IPS-18a (cell line): Measurements from ENCODE around the gene EML4.

Source experiments
- H3K27ac ChIP-seq: one replicate; pipeline ENCODE4 v1.5.1; 2013; ENCODE audit warnings: low read length
- H3K27me3 ChIP-seq: one replicate; pipeline ENCODE4 v1.6.1; 2013; ENCODE audit warnings: mild to moderate bottlenecking, low read length; ENCODE audit not compliant: control insufficient read depth, insufficient read depth
- H3K36me3 ChIP-seq: one replicate; pipeline ENCODE4 v1.6.1; 2013; ENCODE audit warnings: low read depth, low read length; ENCODE audit not compliant: control insufficient read depth
- H3K4me1 ChIP-seq: one replicate; pipeline ENCODE4 v1.6.1; 2013; ENCODE audit warnings: low read depth, low read length; ENCODE audit not compliant: control insufficient read depth
- H3K4me3 ChIP-seq: one replicate; pipeline ENCODE4 v1.5.1; 2013; ENCODE audit warnings: low read length
- H3K9ac ChIP-seq: one replicate; pipeline ENCODE4 v1.6.1; 2013; ENCODE audit warnings: mild to moderate bottlenecking, low read length, moderate library complexity
- H3K9me3 ChIP-seq: one replicate; pipeline ENCODE4 v1.6.1; 2013; ENCODE audit warnings: low read depth, low read length; ENCODE audit not compliant: control insufficient read depth

Gene EML4

GRCh38 chr2:42192652-42193566 lies 23.8 kb downstream of the EML4 start:
- H3K4me3 ChIP-seq, result no peak overlapping the region
- H3K9me3 ChIP-seq, result no peaks in the 10 kb centered on the region
- no peak overlapping the region for H3K27ac ChIP-seq
- no peaks in the 10 kb centered on the region for H3K36me3 ChIP-seq
- H3K9ac ChIP-seq, result no peak overlapping the region
- peaks cover 5% of the 10 kb centered on the region for H3K4me1 ChIP-seq
- H3K27me3 ChIP-seq, result no peaks in the 10 kb centered on the region

GRCh38 chr2:42193722-42194187 lies 24.6 kb downstream of the EML4 start:
- Histone ChIP-seq H3K9ac (no peak overlapping the region), H3K36me3 (no peaks in the 10 kb centered on the region), H3K4me1 (peaks cover 5% of the 10 kb centered on the region), H3K27ac (no peak overlapping the region), H3K4me3 (no peak overlapping the region), H3K27me3 (no peaks in the 10 kb centered on the region), H3K9me3 (no peaks in the 10 kb centered on the region)

- Histone ChIP-seq H3K9me3 (no peaks in the 10 kb centered on the region), H3K9ac (no peak overlapping the region), H3K4me1 (peaks cover 5% of the 10 kb centered on the region), H3K4me3 (no peak overlapping the region), H3K27me3 (no peaks in the 10 kb centered on the region), H3K36me3 (no peaks in the 10 kb centered on the region), H3K27ac (no peak overlapping the region)
Measured at GRCh38 chr2:42194428-42194827, 25.3 kb downstream of the EML4 start.

DNA sequence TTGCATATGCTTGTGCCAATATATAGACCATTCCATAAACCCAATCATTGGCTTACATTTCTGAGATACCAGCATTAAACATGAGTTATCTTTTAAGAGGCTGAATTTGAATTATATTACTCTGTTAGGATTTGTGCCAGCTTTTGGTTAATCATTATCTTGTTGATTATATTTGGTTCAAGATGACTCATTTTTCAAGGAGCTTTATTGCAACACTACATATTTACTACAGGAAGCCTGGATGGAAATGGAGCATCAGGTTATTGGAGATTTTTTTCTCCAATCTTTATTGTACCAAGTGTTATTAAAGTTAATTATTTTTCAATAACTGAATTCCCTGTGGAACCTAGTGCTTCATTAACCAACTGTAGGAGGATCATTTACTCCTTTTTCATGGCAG lies 26.4 kb downstream of the EML4 start:
- H3K27ac ChIP-seq, result no peak overlapping the region
- H3K36me3 ChIP-seq, result no peaks in the 10 kb centered on the region
- H3K4me3 ChIP-seq, result no peak overlapping the region
- no peaks in the 10 kb centered on the region for H3K27me3 ChIP-seq
- H3K4me1 ChIP-seq, result peaks cover 5% of the 10 kb centered on the region
- no peaks in the 10 kb centered on the region for H3K9me3 ChIP-seq
- H3K9ac ChIP-seq, result no peak overlapping the region

GRCh38 chr2:42196070-42196402 lies 26.9 kb downstream of the EML4 start:
- H3K4me1 ChIP-seq, result peaks cover 5% of the 10 kb centered on the region
- no peaks in the 10 kb centered on the region for H3K36me3 ChIP-seq
- H3K9ac ChIP-seq, result no peak overlapping the region
- H3K4me3 ChIP-seq, result no peak overlapping the region
- H3K9me3 ChIP-seq, result no peaks in the 10 kb centered on the region
- no peak overlapping the region for H3K27ac ChIP-seq
- H3K27me3 ChIP-seq, result no peaks in the 10 kb centered on the region

DNA sequence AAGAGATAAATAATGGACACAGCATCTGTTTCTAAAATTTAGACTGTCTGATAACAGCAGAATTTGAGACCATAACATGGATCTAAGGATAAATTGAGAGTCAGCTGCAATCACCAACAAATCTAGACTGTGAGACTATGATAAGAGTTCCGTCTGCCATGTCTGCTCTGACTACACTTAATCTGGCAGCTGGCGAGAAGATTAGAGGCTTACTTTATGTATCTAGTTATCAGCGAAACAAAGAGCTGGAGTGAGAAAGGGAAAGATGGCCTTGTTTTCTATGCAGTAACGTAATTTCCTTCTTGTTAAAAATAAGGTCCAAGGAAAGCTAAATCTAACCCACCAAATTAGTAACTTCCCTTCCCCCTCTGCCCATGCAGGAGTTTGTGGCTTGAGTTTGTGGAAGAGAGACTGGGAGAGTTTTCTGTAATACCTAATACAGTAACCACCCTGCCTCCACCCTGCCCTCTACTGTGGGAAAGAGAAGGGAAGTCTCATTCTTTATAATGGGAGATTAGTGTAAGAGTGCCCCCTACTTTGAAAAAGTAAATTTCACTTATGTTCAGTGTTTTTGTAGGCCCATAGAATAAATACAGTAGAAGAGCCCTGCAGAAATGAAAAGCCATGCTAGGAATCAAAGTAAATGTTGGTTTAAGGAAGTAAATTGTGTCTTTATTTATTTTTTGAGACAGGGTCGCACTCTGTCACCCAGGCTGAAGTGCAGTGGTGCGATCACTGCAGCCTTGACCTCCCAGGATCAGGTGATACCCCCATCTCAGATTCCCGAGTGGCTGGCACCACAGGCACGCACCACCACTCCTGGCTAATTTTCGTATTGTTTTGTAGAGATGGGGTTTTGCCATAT lies 27.5 kb downstream of the EML4 start:
- H3K9ac ChIP-seq, result no peak overlapping the region
- H3K4me1 ChIP-seq, result peaks cover 5% of the 10 kb centered on the region
- no peaks in the 10 kb centered on the region for H3K9me3 ChIP-seq
- H3K27me3 ChIP-seq, result no peaks in the 10 kb centered on the region
- no peaks in the 10 kb centered on the region for H3K36me3 ChIP-seq
- H3K27ac ChIP-seq, result no peak overlapping the region
- H3K4me3 ChIP-seq, result no peak overlapping the region

- Histone ChIP-seq H3K9ac (no peak overlapping the region), H3K36me3 (no peaks in the 10 kb centered on the region), H3K9me3 (no peaks in the 10 kb centered on the region), H3K27me3 (no peaks in the 10 kb centered on the region), H3K27ac (no peak overlapping the region), H3K4me3 (no peak overlapping the region), H3K4me1 (peaks cover 5% of the 10 kb centered on the region)
Measured at GRCh38 chr2:42197792-42198191, 28.6 kb downstream of the EML4 start.

DNA sequence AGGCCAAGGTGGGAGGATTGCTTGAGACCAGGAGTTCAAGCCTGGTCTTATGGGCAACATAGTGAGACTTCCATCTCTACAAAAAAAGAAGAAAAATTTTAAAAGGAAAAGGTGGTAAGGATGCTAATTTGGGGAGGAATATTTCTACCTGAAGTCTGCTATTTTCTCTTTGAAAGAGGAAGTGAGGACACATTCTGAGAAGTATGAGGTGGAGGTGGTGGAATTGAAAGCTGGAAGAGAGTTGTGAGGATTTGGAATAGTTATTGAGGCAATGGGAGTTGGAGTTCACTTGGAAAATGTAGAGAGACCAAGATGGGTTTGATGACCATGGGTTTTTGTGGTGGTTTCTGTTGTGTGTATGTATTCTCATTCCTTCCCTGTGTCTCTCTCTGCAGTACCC lies 29.3 kb downstream of the EML4 start:
- no peaks in the 10 kb centered on the region for H3K27me3 ChIP-seq
- no peak overlapping the region for H3K27ac ChIP-seq
- no peak overlapping the region for H3K4me3 ChIP-seq
- no peaks in the 10 kb centered on the region for H3K36me3 ChIP-seq
- H3K9ac ChIP-seq, result no peak overlapping the region
- no peaks in the 10 kb centered on the region for H3K9me3 ChIP-seq
- H3K4me1 ChIP-seq, result peaks cover 5% of the 10 kb centered on the region

DNA sequence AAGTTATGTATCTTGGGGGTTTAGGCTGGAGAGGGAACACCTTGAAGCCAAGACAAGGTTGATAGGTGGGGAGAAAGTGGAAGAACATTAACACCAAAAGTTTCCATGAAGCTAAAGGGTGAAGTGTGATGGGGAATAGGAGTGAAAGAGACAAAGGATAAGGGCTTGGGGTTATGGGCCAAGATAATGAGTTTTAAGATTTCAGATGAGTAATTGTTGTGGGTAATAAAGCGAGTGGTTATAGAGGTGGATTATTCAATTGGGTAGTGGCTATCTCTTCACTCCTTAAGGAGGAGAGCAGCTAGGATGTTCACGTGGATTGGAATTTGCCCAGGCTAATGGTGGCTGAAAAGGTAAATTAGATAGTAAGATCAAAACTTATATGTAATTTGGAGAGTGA lies 29.8 kb downstream of the EML4 start:
- no peak overlapping the region for H3K27ac ChIP-seq
- peaks cover 5% of the 10 kb centered on the region for H3K4me1 ChIP-seq
- no peaks in the 10 kb centered on the region for H3K9me3 ChIP-seq
- H3K27me3 ChIP-seq, result no peaks in the 10 kb centered on the region
- no peak overlapping the region for H3K9ac ChIP-seq
- H3K4me3 ChIP-seq, result no peak overlapping the region
- H3K36me3 ChIP-seq, result no peaks in the 10 kb centered on the region

DNA sequence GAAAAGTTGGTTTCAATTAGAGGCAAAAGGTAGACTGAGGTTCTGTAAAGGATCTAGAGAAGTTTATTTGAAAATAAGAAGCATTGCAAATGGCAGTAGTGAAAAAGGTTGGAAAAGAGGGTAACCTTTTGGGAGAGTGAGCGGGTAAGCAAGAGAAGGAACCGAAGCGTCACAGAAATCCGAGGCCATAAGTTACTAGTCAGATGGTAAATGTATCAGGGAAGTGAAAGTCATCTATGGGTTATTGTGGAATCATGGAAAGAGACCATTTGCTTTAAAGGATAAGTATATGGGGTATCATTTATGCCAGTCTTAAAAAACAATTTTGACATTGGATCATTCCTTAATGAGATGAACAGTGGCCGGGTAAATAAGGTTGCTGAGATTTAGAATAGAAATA lies 30.5 kb downstream of the EML4 start:
- peaks cover 5% of the 10 kb centered on the region for H3K4me1 ChIP-seq
- no peak overlapping the region for H3K27ac ChIP-seq
- no peak overlapping the region for H3K4me3 ChIP-seq
- H3K27me3 ChIP-seq, result no peaks in the 10 kb centered on the region
- H3K9me3 ChIP-seq, result no peaks in the 10 kb centered on the region
- H3K9ac ChIP-seq, result no peak overlapping the region
- H3K36me3 ChIP-seq, result no peaks in the 10 kb centered on the region

- H3K9ac ChIP-seq, result no peak overlapping the region
- no peaks in the 10 kb centered on the region for H3K9me3 ChIP-seq
- H3K27ac ChIP-seq, result no peak overlapping the region
- H3K4me1 ChIP-seq, result peaks cover 5% of the 10 kb centered on the region
- no peaks in the 10 kb centered on the region for H3K27me3 ChIP-seq
- no peaks in the 10 kb centered on the region for H3K36me3 ChIP-seq
- no peak overlapping the region for H3K4me3 ChIP-seq
Measured at GRCh38 chr2:42200926-42201855, 32.0 kb downstream of the EML4 start.
